ENCODE data around the gene XXYLT1. TPM values are rescaled to one million over a fixed set of nuclear protein-coding genes. Genes with fewer than 3 reads are reported as not detected.
A peak's percentile ranks its signal among the peaks of the same experiment; 100 is the strongest.

Gene XXYLT1
- total RNA-seq, 4 donors from 2014 or later: 5.4 to 18.2 (median 6.9) TPM

- DNase-seq: peak in 2 of 3 donors; percentile 3 to 19
- peaks cover 0 to 5% (median 0%) of the 10 kb centered on the region in 4 donors for H3K4me1 ChIP-seq
- H3K27me3 ChIP-seq: no peaks in the 10 kb centered on the region
- no peak overlapping the region for H3K27ac ChIP-seq
- no peak overlapping the region for H3K4me3 ChIP-seq
- TF ChIP-seq POLR2A (IDR thresholded peaks at IDR 0.05) (no peak), CTCF (IDR thresholded peaks at IDR 0.05) (no peak)
- peaks cover 0 to 5% (median 0%) of the 10 kb centered on the region in 3 donors for H3K36me3 ChIP-seq
- H3K9me3 ChIP-seq: no peaks in the 10 kb centered on the region
These were observed 202.6 kb downstream of the XXYLT1 start for GRCh38 chr3:195068084-195069080.

- Histone ChIP-seq H3K9me3 (no peaks in the 10 kb centered on the region), H3K4me3 (no peak overlapping the region), H3K27me3 (no peaks in the 10 kb centered on the region), H3K27ac (no peak overlapping the region), H3K4me1 (peaks cover 0 to 5% (median 0%) of the 10 kb centered on the region in 4 donors), H3K36me3 (peaks cover 0 to 5% (median 0%) of the 10 kb centered on the region in 3 donors)
- peak in 2 of 3 donors; percentile 26 to 28 for DNase-seq
- TF ChIP-seq CTCF (IDR thresholded peaks at IDR 0.05) (no peak), POLR2A (IDR thresholded peaks at IDR 0.05) (no peak)
These were observed 204.5 kb downstream of the XXYLT1 start for GRCh38 chr3:195066441-195066841.

- Histone ChIP-seq H3K4me3 (no peak overlapping the region), H3K27ac (no peak overlapping the region), H3K9me3 (no peaks in the 10 kb centered on the region), H3K36me3 (peaks cover 0 to 5% (median 0%) of the 10 kb centered on the region in 3 donors), H3K27me3 (no peaks in the 10 kb centered on the region), H3K4me1 (peaks cover 0 to 5% (median 0%) of the 10 kb centered on the region in 4 donors)
- TF ChIP-seq CTCF (IDR thresholded peaks at IDR 0.05) (no peak), POLR2A (IDR thresholded peaks at IDR 0.05) (no peak)
- DNase-seq: peak in 1 of 3 donors; percentile 19
These were observed 205.1 kb downstream of the XXYLT1 start for GRCh38 chr3:195065864-195066185.

- Histone ChIP-seq H3K27ac (peak overlapping the region in 1 of 4 donors; percentile 17), H3K9me3 (no peaks in the 10 kb centered on the region), H3K36me3 (peaks cover 0 to 5% (median 0%) of the 10 kb centered on the region in 3 donors), H3K27me3 (no peaks in the 10 kb centered on the region), H3K4me1 (peaks cover 0 to 5% (median 0%) of the 10 kb centered on the region in 4 donors), H3K4me3 (no peak overlapping the region)
- peak; percentile 17 to 30 (median 22) for DNase-seq
- TF ChIP-seq POLR2A (IDR thresholded peaks at IDR 0.05): no peak
These were observed 205.7 kb downstream of the XXYLT1 start for GRCh38 chr3:195065142-195065863.

- Histone ChIP-seq H3K4me3 (no peak overlapping the region), H3K36me3 (peaks cover 0 to 5% (median 0%) of the 10 kb centered on the region in 3 donors), H3K4me1 (peaks cover 0 to 5% (median 0%) of the 10 kb centered on the region in 4 donors), H3K27ac (peak overlapping the region in 1 of 4 donors; percentile 13), H3K9me3 (no peaks in the 10 kb centered on the region), H3K27me3 (no peaks in the 10 kb centered on the region)
- TF ChIP-seq POLR2A (IDR thresholded peaks at IDR 0.05) (no peak), CTCF (IDR thresholded peaks at IDR 0.05) (no peak)
- peak in 1 of 3 donors; percentile 26 for DNase-seq
These were observed 206.5 kb downstream of the XXYLT1 start for GRCh38 chr3:195064300-195064931.
